ENCODE measurements around the gene TENM4.

Gene TENM4

DNA sequence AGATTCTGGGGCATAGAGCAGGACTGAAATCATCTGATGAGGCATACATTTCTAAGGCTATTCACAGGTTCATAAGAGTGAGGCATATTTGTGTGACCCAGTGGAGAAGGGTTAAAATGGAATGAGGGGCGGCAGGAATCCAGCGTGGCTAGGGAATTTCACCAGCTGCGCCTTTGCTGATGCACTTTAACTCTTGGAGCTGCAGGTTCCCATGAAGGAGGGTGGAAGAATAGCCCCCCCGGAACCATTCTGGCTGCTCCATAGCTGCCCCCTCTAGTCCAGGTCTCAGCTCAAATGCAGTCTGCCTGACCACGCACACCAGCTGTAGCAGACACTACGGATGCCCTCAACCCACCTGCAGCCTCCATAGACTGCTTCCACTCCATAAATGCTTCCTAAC lies 31.5 kb downstream of the TENM4 start:
- no peaks in the 10 kb centered on the region for H3K36me3 ChIP-seq (ENCODE audit: control insufficient read depth in 2 of 2, insufficient read depth in 1 of 2, low read length in 2 of 2)
- H3K4me1 ChIP-seq (ENCODE audit: control insufficient read depth, insufficient read depth, low read length): no peaks in the 10 kb centered on the region
- H3K4me3 ChIP-seq (ENCODE audit: low read depth, low read length): no peak overlapping the region
- H3K9me3 ChIP-seq (ENCODE audit: control insufficient read depth, insufficient read depth, low read depth, low read length): no peaks in the 10 kb centered on the region
- ChIA-PET POLR2A (no interaction called here), CTCF (interaction anchor here (0.6 to 6.1 kb wide), 3 partner anchors 8 to 85 kb away, joined by 3 to 34 read pairs (median 4); no protein-coding TSS in a partner anchor)
- H3K27ac ChIP-seq (ENCODE audit: extremely low read depth, low read depth, low read length): no peak overlapping the region
- no peak for TF ChIP-seq ZNF768 (tag by site-specific recombination; IDR thresholded peaks at IDR 0.05)
- no peak for TF ChIP-seq ZNF280C (tag by site-specific recombination; IDR thresholded peaks at IDR 0.05)
- no peak for TF ChIP-seq SCRT1 (tag by site-specific recombination; IDR thresholded peaks at IDR 0.05; ENCODE audit: borderline replicate concordance)
- TF ChIP-seq HOXA7 (CRISPR knock-in tag; IDR thresholded peaks at IDR 0.05; ENCODE audit: borderline replicate concordance): no peak
- no peak for TF ChIP-seq ZNF747 (tag by site-specific recombination; IDR thresholded peaks at IDR 0.05)
- TF ChIP-seq, protein P1, sequence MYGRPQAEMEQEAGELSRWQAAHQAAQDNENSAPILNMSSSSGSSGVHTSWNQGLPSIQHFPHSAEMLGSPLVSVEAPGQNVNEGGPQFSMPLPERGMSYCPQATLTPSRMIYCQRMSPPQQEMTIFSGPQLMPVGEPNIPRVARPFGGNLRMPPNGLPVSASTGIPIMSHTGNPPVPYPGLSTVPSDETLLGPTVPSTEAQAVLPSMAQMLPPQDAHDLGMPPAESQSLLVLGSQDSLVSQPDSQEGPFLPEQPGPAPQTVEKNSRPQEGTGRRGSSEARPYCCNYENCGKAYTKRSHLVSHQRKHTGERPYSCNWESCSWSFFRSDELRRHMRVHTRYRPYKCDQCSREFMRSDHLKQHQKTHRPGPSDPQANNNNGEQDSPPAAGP (tag by site-specific recombination; IDR thresholded peaks at IDR 0.05): no peak
- no peak for TF ChIP-seq TSHZ1 (tag by site-specific recombination; IDR thresholded peaks at IDR 0.05; ENCODE audit: borderline replicate concordance)
- no peak for TF ChIP-seq ZNF157 (tag by site-specific recombination; IDR thresholded peaks at IDR 0.05)
- TF ChIP-seq ZNF324 (tag by site-specific recombination; IDR thresholded peaks at IDR 0.05): no peak
- no peak for TF ChIP-seq ZNF548 (tag by site-specific recombination; IDR thresholded peaks at IDR 0.05)
- TF ChIP-seq GLIS1 (tag by site-specific recombination; IDR thresholded peaks at IDR 0.05): no peak
- TF ChIP-seq, protein P2, sequence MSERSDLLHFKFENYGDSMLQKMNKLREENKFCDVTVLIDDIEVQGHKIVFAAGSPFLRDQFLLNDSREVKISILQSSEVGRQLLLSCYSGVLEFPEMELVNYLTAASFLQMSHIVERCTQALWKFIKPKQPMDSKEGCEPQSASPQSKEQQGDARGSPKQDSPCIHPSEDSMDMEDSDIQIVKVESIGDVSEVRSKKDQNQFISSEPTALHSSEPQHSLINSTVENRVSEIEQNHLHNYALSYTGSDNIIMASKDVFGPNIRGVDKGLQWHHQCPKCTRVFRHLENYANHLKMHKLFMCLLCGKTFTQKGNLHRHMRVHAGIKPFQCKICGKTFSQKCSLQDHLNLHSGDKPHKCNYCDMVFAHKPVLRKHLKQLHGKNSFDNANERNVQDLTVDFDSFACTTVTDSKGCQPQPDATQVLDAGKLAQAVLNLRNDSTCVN (tag by site-specific recombination; optimal IDR thresholded peaks at IDR 0.05): no peak
- no peak for TF ChIP-seq ZNF302 (tag by site-specific recombination; IDR thresholded peaks at IDR 0.05; ENCODE audit: low read depth)
- TF ChIP-seq ZNF239 (tag by site-specific recombination; IDR thresholded peaks at IDR 0.05): no peak
- no peak for TF ChIP-seq ZNF624 (tag by site-specific recombination; IDR thresholded peaks at IDR 0.05)

DNA sequence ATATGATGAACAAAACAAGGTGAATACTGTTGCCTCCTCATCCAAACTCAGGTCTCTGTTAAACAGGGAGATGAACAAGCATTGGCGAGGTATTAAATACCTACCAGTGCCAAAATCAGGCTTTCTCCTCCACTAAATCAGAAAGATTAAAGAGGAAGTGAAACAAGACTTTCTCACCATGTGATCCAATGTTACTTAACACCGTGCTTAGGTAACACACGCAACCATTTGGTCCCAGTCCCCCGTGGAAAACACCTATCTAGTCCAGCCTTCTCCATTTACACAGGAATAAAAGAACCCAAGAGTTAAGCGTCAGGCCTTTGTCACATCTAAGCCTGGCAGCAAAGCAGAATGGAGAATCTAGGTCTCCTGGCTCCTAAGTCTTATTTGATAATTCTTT lies 34.5 kb downstream of the TENM4 start:
- Histone ChIP-seq H3K4me3 (ENCODE audit: low read depth, low read length) (no peak overlapping the region), H3K9me3 (ENCODE audit: control insufficient read depth, insufficient read depth, low read depth, low read length) (no peaks in the 10 kb centered on the region), H3K27ac (ENCODE audit: extremely low read depth, low read depth, low read length) (no peak overlapping the region), H3K36me3 (ENCODE audit: control insufficient read depth in 2 of 2, insufficient read depth in 1 of 2, low read length in 2 of 2) (no peaks in the 10 kb centered on the region), H3K4me1 (ENCODE audit: control insufficient read depth, insufficient read depth, low read length) (no peaks in the 10 kb centered on the region)
- ChIA-PET POLR2A (no interaction called here), CTCF (no interaction called here)
- TF ChIP-seq SP7 (tag by site-specific recombination; IDR thresholded peaks at IDR 0.05): no peak
- TF ChIP-seq ZNF629 (tag by site-specific recombination; IDR thresholded peaks at IDR 0.05): no peak
- TF ChIP-seq ZNF274 (IDR thresholded peaks at IDR 0.05; ENCODE audit: low read length): no peak
- TF ChIP-seq ZNF274 (tag by site-specific recombination; IDR thresholded peaks at IDR 0.05; ENCODE audit: borderline replicate concordance): no peak
- no peak for TF ChIP-seq ZSCAN16 (tag by site-specific recombination; IDR thresholded peaks at IDR 0.05)
- TF ChIP-seq ZBTB7A (tag by site-specific recombination; IDR thresholded peaks at IDR 0.05; ENCODE audit: low read depth): no peak
- no peak for TF ChIP-seq ZNF785 (tag by site-specific recombination; IDR thresholded peaks at IDR 0.05)
- no peak for TF ChIP-seq ZFP69B (tag by site-specific recombination; IDR thresholded peaks at IDR 0.05)
- TF ChIP-seq ZNF155 (tag by site-specific recombination; IDR thresholded peaks at IDR 0.05): no peak
- TF ChIP-seq, protein P3, sequence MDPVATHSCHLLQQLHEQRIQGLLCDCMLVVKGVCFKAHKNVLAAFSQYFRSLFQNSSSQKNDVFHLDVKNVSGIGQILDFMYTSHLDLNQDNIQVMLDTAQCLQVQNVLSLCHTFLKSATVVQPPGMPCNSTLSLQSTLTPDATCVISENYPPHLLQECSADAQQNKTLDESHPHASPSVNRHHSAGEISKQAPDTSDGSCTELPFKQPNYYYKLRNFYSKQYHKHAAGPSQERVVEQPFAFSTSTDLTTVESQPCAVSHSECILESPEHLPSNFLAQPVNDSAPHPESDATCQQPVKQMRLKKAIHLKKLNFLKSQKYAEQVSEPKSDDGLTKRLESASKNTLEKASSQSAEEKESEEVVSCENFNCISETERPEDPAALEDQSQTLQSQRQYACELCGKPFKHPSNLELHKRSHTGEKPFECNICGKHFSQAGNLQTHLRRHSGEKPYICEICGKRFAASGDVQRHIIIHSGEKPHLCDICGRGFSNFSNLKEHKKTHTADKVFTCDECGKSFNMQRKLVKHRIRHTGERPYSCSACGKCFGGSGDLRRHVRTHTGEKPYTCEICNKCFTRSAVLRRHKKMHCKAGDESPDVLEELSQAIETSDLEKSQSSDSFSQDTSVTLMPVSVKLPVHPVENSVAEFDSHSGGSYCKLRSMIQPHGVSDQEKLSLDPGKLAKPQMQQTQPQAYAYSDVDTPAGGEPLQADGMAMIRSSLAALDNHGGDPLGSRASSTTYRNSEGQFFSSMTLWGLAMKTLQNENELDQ (tag by site-specific recombination; IDR thresholded peaks at IDR 0.05; ENCODE audit: low read depth): no peak
- TF ChIP-seq TCF7L2 (IDR thresholded peaks at IDR 0.05; ENCODE audit: borderline replicate concordance, low read depth, low read length): no peak
